Vagina (tissue), 2 donors: ENCODE measurements around the gene NUP43.

ENCODE experiments used
- POLR2A ChIP-seq, 2 donors: fragments of 450-650 bp; IDR thresholded peaks; one replicate each; pipeline ENCODE4 v1.6.1; 2017; ENCODE audit warnings: antibody characterized with exemption in 2 of 2, mild to moderate bottlenecking in 2 of 2, moderate library complexity in 2 of 2
- TF ChIP-seq, protein P1 (sequence below), 3 experiments: fragments of 450-650 bp in 2 of 3; fragments of 200-600 bp in 1 of 3; sonication (generic) in 1 of 3; IDR thresholded peaks; one replicate each; pipeline ENCODE4 v1.5.1; 2017 to 2019; ENCODE audit warnings: antibody characterized with exemption in 3 of 3, mild to moderate bottlenecking in 2 of 3, moderate library complexity in 2 of 3

DNA sequence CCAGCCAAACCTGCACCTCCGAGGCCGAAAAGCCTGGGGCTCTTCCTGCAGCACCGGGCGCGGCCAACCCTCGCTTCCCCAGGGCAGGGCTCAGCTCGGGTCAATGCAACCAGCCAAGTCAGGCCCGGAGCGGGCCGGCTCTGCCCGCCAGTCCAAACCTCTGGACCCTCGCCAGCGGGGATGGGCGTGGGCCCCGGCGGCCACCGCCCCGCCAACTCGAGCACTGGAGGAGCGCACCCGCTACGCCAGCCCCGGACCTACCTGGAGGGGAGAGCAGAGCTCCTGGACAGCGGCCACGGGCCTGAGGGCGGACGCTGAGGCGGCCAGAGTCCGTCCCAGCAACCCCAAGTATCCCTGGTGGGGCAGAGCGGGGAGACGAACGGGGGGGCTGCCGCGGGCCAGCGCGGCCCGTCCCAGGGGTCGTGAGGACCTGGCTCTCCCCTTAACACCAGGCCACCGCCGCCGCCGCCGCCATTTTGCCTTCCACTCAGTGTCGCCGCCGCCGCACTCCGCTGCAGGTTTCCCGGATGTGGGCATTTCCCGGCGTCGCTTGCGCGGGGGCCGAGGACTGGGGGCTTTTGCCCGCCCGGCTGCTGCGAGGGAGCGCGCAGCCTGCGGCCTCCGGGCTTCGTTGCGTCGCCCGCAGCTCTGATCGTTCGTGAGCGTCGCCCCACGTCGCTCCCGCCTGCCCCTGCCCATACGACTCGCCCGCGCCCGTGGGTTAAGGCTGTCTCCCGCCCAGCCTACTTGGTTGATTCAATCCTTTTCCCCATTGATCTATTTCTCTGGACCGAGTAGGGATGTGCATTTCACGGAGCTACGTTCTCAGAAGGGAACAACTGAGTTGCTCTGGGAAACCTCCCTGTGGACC lies 28.5 kb downstream of the NUP43 start, which contains the start of gene LATS1:
- peak in 1 of 2 donors; percentile 63 for TF ChIP-seq POLR2A (IDR thresholded peaks at IDR 0.05)
- TF ChIP-seq, protein P1, sequence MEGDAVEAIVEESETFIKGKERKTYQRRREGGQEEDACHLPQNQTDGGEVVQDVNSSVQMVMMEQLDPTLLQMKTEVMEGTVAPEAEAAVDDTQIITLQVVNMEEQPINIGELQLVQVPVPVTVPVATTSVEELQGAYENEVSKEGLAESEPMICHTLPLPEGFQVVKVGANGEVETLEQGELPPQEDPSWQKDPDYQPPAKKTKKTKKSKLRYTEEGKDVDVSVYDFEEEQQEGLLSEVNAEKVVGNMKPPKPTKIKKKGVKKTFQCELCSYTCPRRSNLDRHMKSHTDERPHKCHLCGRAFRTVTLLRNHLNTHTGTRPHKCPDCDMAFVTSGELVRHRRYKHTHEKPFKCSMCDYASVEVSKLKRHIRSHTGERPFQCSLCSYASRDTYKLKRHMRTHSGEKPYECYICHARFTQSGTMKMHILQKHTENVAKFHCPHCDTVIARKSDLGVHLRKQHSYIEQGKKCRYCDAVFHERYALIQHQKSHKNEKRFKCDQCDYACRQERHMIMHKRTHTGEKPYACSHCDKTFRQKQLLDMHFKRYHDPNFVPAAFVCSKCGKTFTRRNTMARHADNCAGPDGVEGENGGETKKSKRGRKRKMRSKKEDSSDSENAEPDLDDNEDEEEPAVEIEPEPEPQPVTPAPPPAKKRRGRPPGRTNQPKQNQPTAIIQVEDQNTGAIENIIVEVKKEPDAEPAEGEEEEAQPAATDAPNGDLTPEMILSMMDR (IDR thresholded peaks at IDR 0.05): peak in 2 of 3 experiments; percentile 8 to 17
